HL-60/S4 treated with retinoic acid at 250 ng/mL for 4 days and 3 days (cell line): Measurements from ENCODE around the gene CNOT8.
"Not testable (repeated sequence)": the region's sequence is repeated elsewhere in the genome, so short reads cannot be mapped to it uniquely, and the experiment has no call there.

ENCODE experiments used
- in situ Hi-C: fragments of 300-500 bp; cut with MboI; formaldehyde crosslinking; loops from 2 replicates; pipeline ENCODE4 v1.7.0; 2022; ENCODE audit warnings: low sequenced_read_pairs

The CNOT8 gene

GRCh38 chr5:154831451-154831850 lies 27.0 kb upstream of the CNOT8 start:
- in situ Hi-C loops = no loop called here

GRCh38 chr5:154832804-154833203 lies 25.6 kb upstream of the CNOT8 start:
- in situ Hi-C loops = not testable (repeated sequence)

GRCh38 chr5:154834053-154834452 lies 24.4 kb upstream of the CNOT8 start:
- in situ Hi-C loops = no loop called here

- in situ Hi-C loops = not testable (repeated sequence)
Measured at GRCh38 chr5:154835701-154836052, 22.8 kb upstream of the CNOT8 start.

- in situ Hi-C loops = no loop called here
Measured at GRCh38 chr5:154836225-154836624, 22.2 kb upstream of the CNOT8 start.

GRCh38 chr5:154837009-154837901 lies 21.2 kb upstream of the CNOT8 start:
- in situ Hi-C loops = no loop called here

- in situ Hi-C loops = no loop called here
Measured at GRCh38 chr5:154840435-154841272, 17.8 kb upstream of the CNOT8 start.

GRCh38 chr5:154841273-154841661 lies 17.2 kb upstream of the CNOT8 start:
- in situ Hi-C loops = no loop called here

- in situ Hi-C loops = no loop called here
Measured at GRCh38 chr5:154842689-154843530, 15.5 kb upstream of the CNOT8 start.

GRCh38 chr5:154844809-154845208 lies 13.6 kb upstream of the CNOT8 start:
- in situ Hi-C loops = no loop called here

GRCh38 chr5:154849264-154849785 lies 9.1 kb upstream of the CNOT8 start:
- in situ Hi-C loops = no loop called here

- in situ Hi-C loops = no loop called here
Measured at GRCh38 chr5:154849791-154850201, 8.6 kb upstream of the CNOT8 start.

GRCh38 chr5:154850255-154851062 lies 8.0 kb upstream of the CNOT8 start, which contains the start of gene FAXDC2:
Gene FAXDC2, minus strand, starts transcription at chr5:154850603. Its CDS starts 12,425 bp downstream, at chr5:154838178.
- in situ Hi-C loops = no loop called here

- in situ Hi-C loops = no loop called here
Measured at GRCh38 chr5:154851351-154851750, 7.1 kb upstream of the CNOT8 start.

GRCh38 chr5:154857530-154858296 lies 714 bp upstream of the CNOT8 start:
- in situ Hi-C loops = no loop called here

GRCh38 chr5:154858972-154859871 lies 795 bp downstream of the CNOT8 start:
- in situ Hi-C loops = no loop called here

GRCh38 chr5:154860123-154860522 lies 1.7 kb downstream of the CNOT8 start:
- in situ Hi-C loops = no loop called here

- in situ Hi-C loops = no loop called here
Measured at GRCh38 chr5:154860765-154861164, 2.3 kb downstream of the CNOT8 start.
